HG03039 (cell line): ENCODE results near the gene PHLDB2.

ENCODE experiments used
- ATAC-seq: cut with Tn5 transposase; IDR thresholded peaks from one replicate; pipeline ENCODE4 v1.9.1; 2021; ENCODE audit warnings: mild to moderate bottlenecking, moderate library complexity; ENCODE audit not compliant: unreplicated experiment

PHLDB2 gene

DNA sequence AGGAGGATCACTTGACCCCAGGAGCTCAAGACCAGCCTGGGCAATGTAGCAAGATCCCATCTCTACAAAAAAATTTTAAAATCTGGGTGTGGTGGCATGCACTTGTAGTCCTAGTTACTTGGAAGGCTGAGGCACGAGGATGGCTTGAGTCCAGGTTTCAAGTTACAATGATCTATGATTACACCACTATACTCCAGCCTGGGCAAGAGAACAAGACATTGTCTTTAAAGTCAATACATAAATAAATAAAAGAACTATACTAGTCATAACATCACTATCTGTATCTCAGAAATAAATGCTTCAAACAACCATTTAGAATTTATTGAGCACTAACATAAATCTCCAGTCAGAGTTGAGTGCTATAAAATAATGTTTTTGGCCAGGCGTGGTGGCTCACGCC lies 8.5 kb upstream of the PHLDB2 start:
- ATAC-seq: no peak

DNA sequence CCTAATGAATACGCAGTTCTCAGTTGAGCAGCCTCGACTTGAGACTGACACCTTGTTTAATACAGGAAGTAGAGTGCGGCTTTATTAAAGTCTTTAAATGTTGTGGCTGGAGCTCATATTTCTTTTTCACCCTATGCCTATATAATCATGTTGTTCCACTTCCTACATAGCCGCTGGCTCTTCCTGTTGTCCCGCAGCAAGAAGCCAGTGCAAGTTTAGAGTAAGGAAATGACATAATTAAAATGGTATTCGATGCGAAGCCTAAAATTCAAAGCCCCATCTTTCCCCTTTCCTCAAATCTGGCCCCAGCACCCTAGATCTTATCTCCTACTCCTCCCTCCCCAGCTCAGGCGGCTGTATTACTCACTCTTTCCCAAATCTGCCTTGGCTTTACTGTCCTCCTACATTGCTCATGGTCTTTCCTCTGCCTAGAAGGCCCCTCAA lies 7.5 kb upstream of the PHLDB2 start:
- no peak for ATAC-seq

DNA sequence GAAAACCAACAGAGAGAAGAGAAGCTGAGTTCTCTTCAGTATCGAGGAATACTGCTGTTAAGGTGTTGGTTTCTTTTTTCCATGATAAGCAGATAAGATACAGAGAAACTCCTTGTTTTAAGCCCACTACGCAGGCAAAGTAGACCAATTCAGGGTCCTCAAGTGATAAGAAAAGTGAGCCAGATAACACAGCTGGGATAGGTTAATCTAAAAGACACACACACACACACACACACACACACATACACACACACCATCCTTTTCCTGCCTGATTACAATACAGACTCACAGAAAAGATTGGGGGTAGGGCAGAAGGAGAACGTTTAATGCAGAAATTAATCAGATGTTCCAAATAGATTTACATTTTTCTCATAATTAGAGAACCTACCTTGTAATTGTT lies 6.5 kb upstream of the PHLDB2 start:
- ATAC-seq: no peak

DNA sequence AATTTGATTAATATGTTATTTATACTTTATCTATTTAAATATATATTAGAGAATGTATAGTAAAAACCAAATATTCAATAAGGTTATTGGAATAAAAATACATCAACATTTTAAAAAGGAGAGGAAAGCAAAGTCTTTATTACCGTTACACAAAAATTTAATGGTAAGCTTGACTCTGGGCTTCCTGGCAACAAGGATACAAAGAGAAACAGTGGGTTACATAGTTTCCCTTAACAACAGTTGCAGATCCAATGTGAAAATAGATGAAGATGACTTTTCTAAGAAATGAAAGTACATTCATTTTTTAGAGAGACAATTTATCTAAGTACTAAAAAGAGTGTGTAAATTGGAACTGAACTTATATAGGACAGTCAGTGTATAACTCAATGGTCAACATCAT lies 6.0 kb upstream of the PHLDB2 start:
- no peak for ATAC-seq

DNA sequence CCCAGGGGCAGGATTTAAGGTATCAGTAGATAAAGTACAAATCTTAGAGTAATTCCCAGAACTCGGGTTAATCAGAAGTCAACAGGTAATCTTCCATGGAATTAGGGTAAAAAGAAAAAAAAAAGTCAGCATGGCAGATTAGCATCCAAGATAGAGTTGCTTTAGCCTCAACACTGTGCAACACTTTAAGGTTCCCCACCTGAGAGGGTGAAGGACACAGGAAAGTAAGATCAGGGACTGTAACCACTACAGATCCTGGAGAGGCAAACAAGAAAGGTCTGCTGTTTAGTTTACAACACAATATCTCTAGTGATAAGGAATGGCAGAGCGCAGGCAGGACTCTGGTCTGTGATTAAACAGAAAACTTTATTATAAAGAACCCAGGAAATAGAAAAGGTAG lies 4.1 kb upstream of the PHLDB2 start:
- ATAC-seq: no peak

DNA sequence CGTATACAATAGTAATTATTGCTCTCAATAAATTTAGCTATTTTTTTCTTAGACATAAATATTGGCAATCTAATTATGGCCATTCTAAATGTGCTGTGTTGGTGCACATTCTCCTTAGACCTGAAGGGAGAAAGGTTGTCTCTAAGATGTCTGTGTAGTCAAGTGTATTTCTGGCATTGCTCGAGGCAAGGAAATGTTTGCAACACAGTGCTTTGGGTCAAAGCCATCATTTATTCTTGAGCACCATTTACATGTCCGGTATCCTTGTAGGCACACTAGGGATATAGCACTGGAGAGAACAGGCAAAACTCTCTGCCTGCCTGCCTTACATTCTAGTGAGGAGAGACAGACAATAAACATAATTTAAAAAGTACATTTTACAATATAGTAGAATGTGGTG lies 2.6 kb upstream of the PHLDB2 start:
- ATAC-seq: no peak

DNA sequence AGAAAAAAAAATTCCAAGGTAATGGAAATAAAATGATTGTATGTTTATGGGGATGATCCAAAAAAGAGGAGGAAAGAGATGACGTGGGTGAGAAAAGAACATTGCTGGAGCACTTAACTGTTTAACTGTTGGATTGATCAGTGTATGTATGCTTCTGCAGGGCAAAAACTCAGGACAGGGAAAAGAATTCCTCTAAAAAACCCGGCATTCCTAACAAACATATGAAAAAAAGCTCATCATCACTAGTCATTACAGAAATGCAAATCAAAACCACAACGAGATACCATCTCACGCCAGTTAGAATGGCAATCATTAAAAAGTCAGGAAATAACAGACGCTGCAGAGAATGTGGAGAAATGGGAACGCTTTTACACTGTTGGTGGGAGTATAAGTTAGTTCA lies 1.6 kb upstream of the PHLDB2 start:
- no peak for ATAC-seq

DNA sequence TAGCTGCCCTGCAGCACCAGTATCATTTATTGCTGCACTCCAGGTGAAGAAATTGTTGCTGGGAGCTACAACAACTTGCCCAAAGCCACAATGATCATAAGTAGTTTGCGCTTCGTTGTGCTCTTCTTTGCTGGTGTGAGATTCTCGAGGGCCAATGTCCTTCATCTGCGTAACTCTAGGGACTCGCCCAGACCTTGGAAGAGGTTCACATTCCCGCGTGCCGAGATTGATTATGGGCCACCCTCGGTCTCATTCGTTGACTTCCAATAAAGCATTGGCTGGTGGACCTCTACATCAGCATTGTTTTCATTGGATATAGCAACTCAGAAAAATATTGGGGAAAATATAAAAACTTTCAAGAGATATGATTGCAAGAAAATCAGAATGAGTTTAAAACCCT lies 423 bp upstream of the PHLDB2 start:
- no peak for ATAC-seq

DNA sequence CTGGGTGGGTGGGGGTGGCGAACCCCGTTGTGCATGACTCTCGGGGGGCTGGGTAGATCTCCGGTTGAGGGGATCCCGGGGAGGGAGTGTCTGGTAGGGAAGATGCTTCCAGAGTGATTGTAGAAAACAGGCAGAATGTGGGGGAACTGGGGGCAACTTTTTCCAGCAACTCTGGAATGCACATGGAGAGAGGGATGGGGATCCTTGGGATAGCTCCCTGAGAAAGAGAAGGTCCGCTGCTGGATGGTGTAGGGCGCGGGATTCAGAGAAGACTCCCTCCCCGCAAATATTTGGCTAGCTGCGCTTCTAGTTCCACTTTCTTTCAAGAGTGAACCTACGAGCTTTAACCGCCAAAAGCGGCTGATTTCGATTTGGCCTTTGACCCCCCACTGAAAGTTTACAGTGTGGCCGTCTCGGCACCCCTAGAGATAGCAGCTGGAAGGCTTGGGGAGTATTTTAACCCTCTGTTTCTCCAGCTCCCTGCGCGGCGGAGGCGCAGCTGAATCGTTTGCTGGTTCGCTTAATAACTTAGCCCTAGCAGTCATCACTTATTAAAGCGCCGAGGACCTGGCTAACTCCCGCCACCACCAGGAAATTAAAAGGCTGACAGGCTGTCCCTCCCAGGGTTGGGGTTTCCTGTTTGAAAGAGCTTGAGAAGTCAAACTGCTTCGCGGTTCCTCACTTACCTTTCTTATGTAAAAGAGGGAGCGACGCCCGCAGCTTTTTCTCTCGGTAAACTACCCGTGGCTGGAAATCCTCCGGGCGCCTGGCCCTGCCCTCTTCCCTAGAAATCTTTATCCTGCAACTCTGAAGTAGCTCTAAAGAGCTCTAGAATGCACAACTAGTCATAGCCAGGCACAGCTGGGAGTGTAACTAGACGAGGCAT lies 1.2 kb downstream of the PHLDB2 start:
- peak; percentile 88 for ATAC-seq

DNA sequence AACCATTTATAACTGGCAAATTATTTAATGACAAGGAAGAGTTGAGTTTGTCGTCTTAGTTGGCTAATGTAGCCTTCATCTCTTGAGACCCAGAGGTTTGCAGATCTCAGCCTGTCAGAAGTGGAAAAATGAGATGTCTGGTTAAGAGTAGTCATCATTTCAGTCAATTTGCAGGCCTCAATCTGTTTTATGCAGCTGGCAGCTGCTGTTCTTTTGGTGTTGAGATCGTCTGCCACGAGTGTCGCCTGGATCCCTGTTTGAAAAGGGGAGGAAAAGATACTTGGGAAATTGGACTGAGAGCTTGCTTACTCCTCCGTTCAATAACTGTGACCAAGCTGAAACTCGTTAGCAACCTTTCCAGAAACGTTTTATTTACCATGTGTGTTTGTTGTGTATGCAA lies 2.3 kb downstream of the PHLDB2 start:
- ATAC-seq: no peak

DNA sequence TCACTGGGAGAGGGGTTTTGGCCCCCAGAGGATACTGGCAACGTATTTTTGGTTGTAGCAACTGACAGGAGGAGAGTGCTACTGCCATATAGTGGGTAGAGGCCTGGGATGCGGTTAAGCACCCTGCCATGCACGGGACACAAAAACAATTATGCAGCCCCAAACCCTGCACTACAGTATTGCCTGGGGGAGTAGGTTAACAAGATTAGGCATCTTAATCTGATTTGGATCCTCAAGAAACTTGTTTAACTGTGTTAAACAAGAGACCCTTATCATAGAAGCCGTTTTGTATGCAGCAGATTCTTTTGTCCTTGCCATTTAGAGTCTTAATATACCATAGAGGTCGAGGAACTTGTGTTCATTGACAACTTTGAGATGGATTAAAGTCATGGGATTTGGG lies 3.4 kb downstream of the PHLDB2 start:
- ATAC-seq: no peak

DNA sequence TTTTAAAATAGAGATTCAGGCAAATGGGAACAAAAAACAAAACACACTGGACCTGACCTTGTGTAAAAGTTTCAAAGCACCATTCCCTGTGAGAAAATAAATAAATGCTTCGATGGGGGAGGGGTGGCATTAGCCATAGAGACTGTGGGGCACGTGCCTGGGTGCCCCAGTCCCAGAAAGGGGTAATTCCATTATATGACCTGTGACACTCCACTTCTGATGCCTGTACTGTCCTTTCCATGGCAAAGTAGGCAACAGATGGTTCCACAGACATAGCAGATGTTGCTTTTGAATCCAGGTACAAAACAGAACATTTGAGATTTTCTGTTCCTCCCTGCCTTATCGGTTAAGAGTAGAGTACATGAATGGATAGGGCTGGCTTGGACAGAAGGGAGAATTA lies 3.9 kb downstream of the PHLDB2 start:
- no peak for ATAC-seq

DNA sequence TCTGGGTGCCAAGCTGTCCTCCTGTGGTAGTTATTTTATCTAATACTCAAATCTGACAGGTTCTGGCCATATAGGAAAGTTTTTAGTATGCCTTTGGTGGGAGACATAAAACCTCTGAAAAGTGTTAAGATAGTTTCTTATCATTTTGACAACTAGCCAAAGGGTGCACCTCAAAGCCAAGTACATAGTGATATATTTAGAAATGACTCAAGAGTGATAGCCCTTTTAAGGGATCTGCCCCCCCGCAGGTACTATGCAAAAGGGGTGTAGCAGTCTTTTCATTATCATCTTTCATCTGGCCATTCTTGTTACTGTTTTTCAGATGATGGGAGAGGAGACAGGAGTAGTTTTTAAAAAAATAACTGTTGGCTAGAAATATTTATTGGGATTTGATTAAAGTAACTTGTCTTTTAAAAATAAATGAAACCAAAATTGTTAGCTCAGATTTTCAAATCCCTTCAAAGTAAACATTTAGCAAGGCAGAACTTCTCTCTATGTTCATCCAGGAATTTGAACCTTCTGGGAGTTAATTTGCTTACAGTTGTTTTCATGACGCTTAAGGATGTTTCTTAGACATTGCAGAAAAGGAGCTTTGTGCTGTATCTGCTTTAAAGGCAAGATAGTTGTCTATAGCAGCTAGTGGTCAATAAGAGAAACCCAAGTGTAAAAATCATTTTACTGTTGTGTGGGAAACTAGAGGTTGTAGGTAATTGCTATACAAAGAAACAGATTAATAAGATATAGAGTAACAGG lies 5.1 kb downstream of the PHLDB2 start:
- ATAC-seq: no peak

DNA sequence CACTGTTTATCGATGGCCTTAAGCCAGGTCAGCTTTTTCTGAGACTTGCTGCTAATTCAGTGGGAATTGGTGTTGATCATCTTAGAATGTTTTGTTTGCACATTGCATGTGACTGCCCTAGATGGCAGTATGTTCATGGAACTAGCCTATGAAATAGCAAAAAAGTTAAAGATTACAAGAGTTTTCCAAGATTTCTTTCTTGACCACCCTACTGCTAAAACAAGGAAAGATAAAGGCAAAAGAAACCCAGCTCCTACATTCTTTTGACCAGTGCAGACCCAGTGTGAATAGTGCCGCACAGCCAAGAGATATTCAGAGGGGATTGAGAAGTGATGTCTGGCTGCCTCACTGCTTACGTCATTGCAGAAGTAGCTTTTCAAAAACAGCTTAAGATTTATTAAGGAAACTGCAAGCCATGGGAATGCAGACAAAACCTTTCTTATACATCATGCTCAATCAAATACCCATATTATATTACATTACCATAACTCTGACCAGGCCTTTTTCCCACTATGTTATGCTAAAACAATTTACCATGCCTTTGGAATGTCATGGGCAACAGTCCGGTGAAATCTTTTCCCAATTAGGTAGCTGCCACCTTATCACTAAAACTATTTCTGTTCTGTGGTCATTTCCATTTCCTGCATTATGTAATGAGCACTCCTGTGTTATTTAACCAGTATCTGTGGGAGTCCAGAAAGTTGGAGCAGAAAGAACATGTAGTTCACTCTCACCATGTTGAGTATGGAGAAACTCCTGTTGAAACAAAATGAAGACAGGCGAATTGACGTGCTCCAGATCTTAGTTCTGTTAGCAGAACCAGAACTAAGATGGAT lies 6.0 kb downstream of the PHLDB2 start:
- ATAC-seq: no peak

DNA sequence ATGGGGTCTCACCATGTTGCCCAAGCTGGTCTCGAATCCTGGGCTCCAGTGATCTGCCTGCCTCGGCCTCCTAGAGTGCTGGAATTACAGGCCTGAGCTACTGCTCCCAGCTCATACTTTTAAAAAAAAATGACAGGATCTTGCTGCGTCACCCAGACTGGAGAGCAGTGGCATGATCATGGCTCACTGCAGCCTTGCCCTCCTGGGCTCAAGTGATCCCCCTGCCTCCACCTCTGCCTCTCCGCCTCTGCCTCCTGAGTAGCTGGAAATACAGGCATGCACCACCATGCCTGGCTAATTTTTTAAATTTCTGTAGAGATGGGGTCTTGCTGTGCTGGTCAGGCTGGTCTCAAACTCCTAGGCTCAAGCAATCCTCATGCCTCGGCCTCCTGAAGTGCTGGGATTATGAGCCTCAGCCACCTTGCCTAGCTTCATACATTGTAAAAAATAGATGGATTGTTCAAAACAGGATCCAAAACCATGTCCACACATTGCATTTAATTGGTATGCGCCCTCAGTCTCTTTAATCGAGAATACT lies 8.9 kb downstream of the PHLDB2 start:
- ATAC-seq: no peak

DNA sequence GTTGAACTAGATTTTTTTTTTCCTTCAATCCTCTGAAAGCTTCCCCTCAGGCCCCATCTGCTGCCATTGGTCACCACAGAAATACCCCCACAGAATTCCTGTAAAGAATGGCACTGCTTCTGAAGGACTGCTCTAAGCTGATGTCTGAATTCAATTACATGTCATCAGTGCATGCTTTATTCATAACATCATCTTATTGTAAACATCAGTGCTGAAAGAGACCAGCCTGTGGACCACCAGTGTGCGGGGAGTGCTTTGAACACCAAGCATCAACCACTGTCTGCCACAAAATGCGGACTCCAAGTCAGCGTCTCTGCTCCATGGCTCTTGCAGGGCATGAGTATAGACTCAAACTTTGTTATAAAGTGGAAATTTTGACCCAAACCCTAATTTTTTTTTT lies 11.6 kb downstream of the PHLDB2 start:
- no peak for ATAC-seq

DNA sequence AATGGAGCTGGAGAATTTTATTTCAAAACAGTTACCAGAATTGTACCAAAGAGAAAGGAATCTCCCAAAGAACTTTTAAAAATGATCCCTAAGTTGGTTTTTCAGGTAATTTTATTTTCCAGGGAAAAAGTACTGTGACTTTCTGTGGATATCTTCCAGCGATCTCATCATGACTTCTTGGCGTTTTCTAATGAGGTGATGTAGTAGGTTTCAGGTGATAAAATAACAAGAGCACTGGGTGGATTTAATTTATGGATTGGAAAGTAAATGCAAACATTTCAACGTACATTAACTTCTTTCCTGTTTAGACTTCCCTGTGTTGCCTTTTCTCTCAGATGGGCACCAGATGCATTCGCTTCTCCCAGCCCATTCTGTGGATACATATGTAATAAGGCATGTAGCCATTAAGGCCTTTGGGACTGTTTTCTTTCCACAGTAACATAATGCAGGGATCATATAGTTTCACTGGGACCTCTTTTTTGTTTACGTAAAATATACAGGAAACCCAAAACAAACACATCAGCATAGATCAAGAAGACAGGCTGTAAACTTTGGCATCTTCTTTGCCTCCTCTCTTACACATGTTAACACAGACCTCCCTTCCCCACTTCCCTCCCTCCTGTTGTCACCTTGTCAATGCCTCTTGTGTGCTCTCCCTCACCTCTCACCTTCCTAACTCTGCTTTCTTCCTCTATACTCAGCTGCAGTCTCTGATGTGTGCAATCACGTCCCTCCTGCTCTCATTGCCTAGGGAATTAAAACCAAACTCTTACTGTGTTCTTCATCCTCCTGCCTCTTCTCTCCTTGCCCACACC lies 13.0 kb downstream of the PHLDB2 start:
- ATAC-seq: no peak

DNA sequence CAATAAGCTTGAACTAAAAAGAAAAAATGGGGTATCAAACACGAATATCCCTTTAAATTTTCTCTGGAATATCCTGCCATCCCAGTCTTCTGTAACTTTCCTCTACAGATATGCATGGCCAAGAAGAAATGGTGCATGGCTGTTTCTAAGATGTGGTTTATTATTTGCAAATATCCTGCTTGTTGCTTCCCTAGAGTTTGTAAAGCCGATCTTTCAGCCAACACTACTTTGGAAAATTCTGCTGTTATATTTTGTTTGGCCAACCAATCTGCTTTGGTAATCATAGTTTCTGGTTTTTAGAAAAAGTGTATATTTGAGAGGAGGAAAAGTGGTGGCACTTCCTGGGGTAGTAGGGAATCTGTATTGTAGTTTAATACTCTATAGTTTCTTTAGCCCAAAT lies 13.9 kb downstream of the PHLDB2 start:
- no peak for ATAC-seq

DNA sequence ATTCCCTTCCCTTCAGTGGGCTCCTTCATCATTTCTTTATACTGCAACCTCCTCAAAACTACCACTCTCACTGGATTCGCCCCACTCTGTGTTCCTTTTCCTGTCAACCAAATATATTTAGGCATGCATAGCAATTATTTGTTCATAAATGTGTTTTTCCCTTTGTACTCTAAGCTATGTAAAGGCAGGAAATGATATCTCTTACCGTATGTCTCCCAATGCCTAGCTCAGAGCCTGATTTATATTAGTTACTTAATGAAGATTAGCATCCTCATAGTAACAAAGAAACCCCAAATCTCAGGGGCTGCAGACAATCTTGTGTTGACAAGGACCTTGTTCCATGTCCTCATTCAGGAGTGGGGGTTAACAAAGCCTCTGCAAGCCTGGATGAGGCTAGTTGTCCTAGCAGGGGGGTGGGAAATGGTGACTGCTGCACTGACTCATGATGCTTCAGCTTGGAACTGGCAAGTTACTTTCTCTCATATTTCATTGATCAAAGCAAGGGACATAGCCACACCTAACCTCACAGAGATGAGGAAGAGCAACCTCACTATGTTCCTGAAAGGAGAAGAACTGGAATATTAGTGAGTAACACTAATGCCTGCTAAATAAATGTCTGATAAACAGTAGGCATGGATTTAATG lies 15.2 kb downstream of the PHLDB2 start:
- ATAC-seq: no peak

DNA sequence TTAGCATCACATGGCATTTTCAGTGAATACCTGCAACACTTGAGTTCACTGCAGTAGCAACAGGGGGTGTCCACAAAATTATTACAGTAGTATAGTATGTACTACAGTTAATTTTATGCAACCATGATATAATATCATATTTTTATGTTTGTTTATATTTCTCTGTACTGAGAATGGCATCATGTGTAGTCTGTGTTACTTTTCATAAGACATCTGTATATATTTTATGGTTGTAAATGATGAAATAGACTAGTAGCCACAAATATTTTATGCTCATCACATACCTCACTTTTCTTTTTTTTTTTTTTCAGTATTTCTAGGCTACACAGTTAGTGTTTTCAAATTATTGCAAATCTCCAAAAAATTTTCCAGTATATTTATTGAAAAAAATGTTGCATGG lies 22.4 kb downstream of the PHLDB2 start:
- ATAC-seq: no peak
